HL-60 (cell line): ENCODE measurements around the gene RELL1.

ENCODE experiments used
- DNase-seq, 2 experiments: peaks; one replicate each; pipeline ENCODE4 v3.0.0-alpha.2; 2010 to 2020; ENCODE audit warnings: low read depth in 1 of 2, low spot score in 1 of 2
- H3K27ac ChIP-seq: fragments of 250-450 bp; sonication (Bioruptor Pico); replicated peaks from 2 replicates; pipeline ENCODE4 v1.5.1; 2020; ENCODE audit warnings: mild to moderate bottlenecking, moderate library complexity
- H3K27me3 ChIP-seq: fragments of 250-450 bp; sonication (Bioruptor Pico); 2 replicates; pipeline ENCODE4 v1.5.1; 2021; ENCODE audit warnings: mild to moderate bottlenecking, moderate library complexity; ENCODE audit not compliant: insufficient read depth, poor library complexity, severe bottlenecking
- H3K4me3 ChIP-seq: replicated peaks from 2 replicates; pipeline ENCODE4 v1.5.1; 2011; ENCODE audit warnings: mild to moderate bottlenecking, control low read depth, low read length; ENCODE audit not compliant: insufficient read depth
- CTCF ChIP-seq: IDR thresholded peaks from one replicate; pipeline ENCODE4 v1.5.1; 2011; ENCODE audit warnings: low read length, control low read depth, inconsistent platforms; ENCODE audit not compliant: insufficient read depth
- GABPA ChIP-seq: IDR thresholded peaks from 2 replicates; pipeline ENCODE4 v1.6.1; 2012; ENCODE audit warnings: low read depth
- POLR2AphosphoS5 ChIP-seq: IDR thresholded peaks from 2 replicates; pipeline ENCODE4 v1.6.1; 2012; ENCODE audit warnings: low read depth
- SPI1 ChIP-seq: IDR thresholded peaks from 2 replicates; pipeline ENCODE4 v1.6.1; 2012; ENCODE audit warnings: low read depth, mild to moderate bottlenecking, borderline replicate concordance
- TF ChIP-seq, protein P1 (sequence below): IDR thresholded peaks from 2 replicates; pipeline ENCODE4 v1.6.1; 2012; ENCODE audit warnings: low read depth; ENCODE audit not compliant: insufficient replicate concordance

Gene RELL1

DNA sequence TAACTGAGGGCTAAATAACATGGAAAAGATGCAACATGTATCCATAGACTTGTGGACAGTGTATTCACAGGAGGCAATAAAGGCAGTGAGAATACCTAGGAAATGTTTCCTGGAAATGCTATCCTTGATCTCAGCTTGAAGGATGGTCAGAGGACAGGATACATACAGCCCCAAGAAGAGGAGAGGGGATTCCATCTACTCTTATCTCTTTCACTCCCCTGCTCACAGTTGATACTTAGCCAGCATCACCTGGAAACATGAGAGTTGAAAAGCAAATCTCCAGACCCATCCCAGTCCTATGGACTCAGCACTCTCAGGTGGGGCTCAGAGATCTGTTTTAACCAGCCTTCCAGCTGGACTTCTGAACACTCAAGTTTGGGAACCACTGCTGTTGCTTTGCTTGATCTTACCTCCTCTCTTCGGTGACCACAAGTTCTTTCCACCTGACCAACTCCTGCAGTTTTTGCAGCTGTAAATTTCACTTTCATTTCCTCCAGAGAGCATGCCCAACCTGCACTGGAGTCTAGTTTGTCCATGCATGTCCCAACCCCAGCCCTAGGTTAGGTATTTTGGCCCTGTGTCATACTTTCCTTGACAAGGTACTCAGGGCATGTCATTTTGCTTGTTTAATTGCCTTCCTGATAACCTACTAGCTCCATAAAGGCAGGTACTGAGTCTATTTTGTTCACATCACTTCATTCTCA, 10.4 kb downstream of the RELL1 start:
- H3K4me3 ChIP-seq: no peak overlapping the region

GRCh38 chr4:37674439-37674838, 11.7 kb downstream of the RELL1 start:
- no peak for DNase-seq
- Histone ChIP-seq H3K27ac (no peak overlapping the region), H3K4me3 (no peak overlapping the region), H3K27me3 (no peaks in the 10 kb centered on the region)
- no peak for TF ChIP-seq SPI1
- TF ChIP-seq POLR2AphosphoS5: no peak
- no peak for TF ChIP-seq CTCF
- TF ChIP-seq, protein P1, sequence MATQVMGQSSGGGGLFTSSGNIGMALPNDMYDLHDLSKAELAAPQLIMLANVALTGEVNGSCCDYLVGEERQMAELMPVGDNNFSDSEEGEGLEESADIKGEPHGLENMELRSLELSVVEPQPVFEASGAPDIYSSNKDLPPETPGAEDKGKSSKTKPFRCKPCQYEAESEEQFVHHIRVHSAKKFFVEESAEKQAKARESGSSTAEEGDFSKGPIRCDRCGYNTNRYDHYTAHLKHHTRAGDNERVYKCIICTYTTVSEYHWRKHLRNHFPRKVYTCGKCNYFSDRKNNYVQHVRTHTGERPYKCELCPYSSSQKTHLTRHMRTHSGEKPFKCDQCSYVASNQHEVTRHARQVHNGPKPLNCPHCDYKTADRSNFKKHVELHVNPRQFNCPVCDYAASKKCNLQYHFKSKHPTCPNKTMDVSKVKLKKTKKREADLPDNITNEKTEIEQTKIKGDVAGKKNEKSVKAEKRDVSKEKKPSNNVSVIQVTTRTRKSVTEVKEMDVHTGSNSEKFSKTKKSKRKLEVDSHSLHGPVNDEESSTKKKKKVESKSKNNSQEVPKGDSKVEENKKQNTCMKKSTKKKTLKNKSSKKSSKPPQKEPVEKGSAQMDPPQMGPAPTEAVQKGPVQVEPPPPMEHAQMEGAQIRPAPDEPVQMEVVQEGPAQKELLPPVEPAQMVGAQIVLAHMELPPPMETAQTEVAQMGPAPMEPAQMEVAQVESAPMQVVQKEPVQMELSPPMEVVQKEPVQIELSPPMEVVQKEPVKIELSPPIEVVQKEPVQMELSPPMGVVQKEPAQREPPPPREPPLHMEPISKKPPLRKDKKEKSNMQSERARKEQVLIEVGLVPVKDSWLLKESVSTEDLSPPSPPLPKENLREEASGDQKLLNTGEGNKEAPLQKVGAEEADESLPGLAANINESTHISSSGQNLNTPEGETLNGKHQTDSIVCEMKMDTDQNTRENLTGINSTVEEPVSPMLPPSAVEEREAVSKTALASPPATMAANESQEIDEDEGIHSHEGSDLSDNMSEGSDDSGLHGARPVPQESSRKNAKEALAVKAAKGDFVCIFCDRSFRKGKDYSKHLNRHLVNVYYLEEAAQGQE: no peak
- no peak for TF ChIP-seq GABPA

More for the DNA sequence above, 10.4 kb downstream of the RELL1 start:
- Histone ChIP-seq H3K27me3 (no peaks in the 10 kb centered on the region), H3K27ac (no peak overlapping the region)
- TF ChIP-seq, protein P1: no peak
- no peak for TF ChIP-seq SPI1
- no peak for TF ChIP-seq POLR2AphosphoS5
- TF ChIP-seq CTCF: no peak
- no peak for TF ChIP-seq GABPA
- DNase-seq: no peak

DNA sequence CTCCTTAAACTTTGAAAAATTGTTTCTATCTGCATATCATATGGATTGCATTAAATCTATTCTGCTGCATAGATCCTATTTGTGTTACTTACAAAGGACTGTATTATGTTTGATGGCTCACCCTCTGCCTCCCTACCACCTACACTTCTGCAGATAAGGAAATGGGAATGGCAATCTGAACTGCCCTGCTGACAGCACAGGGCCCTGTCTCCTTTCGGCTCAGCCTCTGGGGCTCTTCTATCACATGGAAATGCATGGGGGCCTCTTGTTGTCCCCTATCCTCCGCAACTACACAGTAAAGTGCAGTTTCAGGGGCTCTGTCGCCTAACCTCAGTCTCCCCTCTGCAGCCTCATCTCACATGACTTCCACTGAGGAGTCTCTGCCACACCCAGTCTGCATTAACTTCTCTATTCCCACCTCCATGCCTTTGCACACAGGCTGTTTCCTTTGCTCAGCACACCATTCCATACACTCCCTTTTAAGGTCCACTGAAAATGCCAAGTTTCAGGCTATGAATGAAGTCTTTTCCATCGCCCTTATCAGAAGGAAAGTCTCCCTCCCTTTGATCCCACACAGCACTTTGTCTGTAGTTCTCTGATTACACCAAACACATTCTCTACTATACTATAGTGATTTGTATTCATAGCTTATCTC, 12.5 kb downstream of the RELL1 start:
- Histone ChIP-seq H3K4me3 (no peak overlapping the region), H3K27me3 (no peaks in the 10 kb centered on the region), H3K27ac (no peak overlapping the region)
- no peak for TF ChIP-seq GABPA
- TF ChIP-seq, protein P1: no peak
- TF ChIP-seq POLR2AphosphoS5: no peak
- no peak for TF ChIP-seq CTCF
- TF ChIP-seq SPI1: no peak
- DNase-seq: no peak
